ENCODE measurements around the gene ENKUR. TPM values are rescaled to one million over a fixed set of nuclear protein-coding genes. Genes with fewer than 3 reads are reported as not detected.
A peak's percentile ranks its signal among the peaks of the same experiment; 100 is the strongest.

Gene ENKUR
- 0.09 and 0.17 TPM in 2 replicates for total RNA-seq

GRCh38 chr10:25015828-25016375 is at the start of gene ENKUR:
Gene ENKUR (minus strand): TSS chr10:25016158. CDS start chr10:25015936, 222 bp downstream.
- peak; percentile 91 for DNase-seq

DNA sequence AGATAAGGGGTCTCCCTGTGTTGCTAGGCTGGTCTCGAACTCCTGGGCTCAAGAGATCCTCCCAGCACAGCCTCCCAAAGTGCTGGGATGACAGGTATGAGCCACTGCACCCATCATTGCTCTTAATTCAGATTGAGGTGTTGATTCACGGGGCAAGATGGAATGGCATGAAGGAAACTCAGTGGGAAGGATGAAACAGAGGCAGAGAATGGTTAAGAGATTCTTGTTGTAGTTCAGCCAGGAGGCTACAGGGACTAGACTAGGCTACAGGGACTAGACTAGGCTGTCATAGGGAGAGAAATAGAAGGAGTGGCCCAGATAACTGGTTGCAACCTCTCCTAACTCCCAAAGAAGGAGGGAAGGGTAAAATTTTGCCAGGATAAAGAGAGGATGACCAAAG is 48.4 kb upstream of the ENKUR start:
- no peak for DNase-seq

GRCh38 chr10:25063644-25064043 is 47.7 kb upstream of the ENKUR start:
- DNase-seq, result no peak

GRCh38 chr10:25063157-25063556 is 47.2 kb upstream of the ENKUR start:
- DNase-seq, result no peak

DNA sequence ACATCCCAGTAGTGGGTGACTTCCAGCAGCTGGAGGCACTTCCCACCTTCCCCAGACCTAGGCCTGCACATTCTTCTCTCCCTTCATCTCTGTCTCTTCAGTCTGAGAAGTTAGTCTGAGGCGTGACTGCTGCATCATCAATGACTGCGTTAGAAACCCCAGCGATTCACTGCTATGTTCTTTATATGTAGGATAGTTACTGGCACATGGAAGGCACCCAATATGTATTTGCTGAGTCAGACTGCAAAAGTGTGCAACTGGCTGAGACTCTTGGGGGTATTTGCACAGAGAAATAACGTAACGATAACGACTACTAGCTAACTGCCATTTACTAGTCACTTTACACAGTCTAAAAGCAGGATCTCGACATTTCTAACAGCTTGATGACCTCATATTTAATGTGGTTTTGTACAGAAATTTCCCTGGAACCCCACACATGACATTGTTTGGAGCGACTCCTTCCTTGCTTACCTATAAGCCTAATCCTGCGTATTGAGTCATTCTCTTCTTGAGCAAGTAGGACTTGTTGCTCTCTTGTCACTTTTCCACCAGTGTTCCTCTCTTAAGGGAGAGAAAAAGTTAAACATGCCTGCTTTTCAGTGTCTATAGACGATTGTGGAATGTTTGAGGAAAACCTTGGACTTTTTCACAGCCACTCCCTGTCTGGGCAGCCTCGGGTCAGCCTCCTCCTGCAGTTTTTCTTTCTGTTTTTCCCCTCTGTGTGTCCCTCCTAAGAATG is 45.9 kb upstream of the ENKUR start:
- no peak for DNase-seq

DNA sequence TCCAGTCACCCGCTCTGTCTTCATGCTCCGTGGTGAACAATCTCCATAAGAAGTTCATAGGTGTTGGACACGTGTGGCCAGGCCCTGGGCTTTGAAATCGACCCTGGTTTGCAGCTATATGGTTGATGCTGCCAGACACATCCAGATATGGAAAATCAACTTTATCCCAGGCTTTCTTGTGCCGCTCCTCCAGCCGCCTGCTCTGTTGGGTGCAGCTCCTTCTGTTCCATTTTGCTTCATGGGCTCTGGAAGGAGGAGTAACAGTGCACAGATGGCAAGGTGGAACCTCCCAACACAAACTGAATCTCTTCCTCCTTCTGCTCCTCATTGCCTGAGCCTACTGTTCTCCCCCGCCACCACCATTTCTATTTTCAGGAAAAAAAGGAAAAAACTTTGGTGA is 45.2 kb upstream of the ENKUR start:
- no peak for DNase-seq

GRCh38 chr10:25059990-25060389 is 44.0 kb upstream of the ENKUR start:
- DNase-seq, result peak; percentile 76

DNA sequence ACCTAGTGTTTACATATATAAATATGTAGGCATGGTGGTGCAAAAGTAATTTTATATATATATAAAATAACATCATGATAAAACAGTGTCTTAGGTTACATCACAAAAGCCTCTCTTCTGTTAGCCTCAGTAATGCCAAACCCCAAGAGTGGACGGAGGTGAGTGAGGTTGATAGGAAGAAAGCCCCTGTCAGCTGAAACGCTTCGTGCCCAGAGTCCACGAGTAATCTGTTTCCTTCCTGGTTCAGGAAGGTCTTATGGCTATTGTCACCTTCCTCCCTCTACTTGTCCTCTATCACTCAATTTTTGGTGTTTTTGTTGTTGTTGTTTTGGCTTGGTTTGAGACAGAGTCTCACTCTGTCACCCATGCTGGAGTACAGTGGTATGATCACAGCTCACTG is 41.9 kb upstream of the ENKUR start:
- DNase-seq, result no peak

DNA sequence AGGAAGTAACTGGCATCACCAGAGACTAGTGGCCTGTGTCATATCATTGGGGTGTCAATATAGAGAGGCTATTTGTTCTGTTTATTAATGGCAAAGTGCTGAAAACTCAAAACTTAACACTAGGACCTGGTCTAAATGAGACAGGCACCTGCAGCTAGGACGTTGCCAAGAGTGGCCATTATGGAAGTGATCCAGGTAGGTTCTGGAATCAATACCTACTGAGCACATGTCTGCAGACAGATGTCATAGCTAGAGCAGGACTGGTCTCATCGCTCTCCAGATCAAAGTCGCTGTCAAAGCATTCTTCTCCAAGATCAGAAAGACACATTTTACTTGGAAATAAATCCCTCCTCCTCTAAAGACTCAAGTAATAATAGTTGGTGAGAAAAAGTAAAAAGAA is 40.8 kb upstream of the ENKUR start:
- DNase-seq, result no peak

DNA sequence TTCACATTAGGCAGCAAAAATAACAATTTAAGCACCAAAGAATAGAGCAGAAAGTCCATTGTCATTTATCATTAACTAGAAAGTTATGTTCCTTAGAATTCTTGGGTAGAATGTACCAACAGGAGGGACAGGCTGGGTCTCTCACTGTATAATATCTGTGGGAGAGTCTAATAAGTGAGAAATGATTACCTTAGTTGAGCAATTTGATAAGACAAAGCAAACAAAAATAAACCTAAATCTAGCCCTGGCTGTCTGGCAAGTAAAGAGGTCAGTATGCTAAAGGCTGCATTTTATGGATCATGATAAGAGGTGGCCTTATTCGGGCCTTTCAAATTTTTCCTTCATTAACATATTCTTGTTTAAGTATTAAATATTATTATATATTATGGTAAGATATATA is 36.1 kb upstream of the ENKUR start:
- no peak for DNase-seq

DNA sequence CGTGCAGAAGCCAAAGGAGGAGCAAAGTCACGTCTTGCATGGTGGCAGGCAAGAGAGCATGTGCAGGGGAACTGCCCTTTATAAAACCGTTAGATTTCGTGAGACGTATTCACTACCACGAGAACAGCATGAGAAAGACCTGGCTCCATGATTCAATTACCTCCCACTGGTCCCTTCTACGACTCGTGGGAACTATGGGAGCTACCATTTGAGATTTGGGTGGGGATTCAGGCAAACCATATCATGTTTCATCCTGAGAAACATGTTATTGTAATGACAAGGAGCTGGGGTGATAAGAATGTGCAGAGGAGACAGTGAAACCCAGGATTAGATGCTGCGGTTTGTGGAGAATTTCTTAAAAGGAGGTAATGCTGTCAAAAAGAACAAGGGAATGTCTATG is 34.4 kb upstream of the ENKUR start:
- DNase-seq, result no peak

- DNase-seq, result no peak
These were observed 34.0 kb upstream of the ENKUR start for GRCh38 chr10:25049966-25050365.

DNA sequence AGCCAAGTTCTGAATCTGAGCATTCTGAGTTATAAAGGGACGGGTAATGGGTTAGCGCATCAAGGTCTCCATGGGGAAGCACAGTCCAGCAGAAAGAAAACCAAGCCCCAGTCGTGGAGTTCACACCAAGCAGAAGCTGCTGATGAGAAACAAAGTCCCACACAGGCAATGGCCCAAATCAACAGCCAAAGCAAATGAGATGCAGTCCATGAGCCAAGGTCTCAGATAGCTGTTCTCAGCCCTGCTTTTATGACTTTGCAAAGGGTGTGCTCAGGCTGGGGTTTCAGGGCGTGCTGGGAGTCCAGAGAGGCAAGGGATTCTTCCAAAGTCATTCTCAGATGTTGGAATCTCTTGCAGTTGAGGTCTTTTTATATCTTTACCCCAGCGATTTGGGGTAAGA is 32.5 kb upstream of the ENKUR start:
- no peak for DNase-seq

GRCh38 chr10:25047591-25048301 is 31.8 kb upstream of the ENKUR start:
- no peak for DNase-seq

- DNase-seq, result no peak
These were observed 31.1 kb upstream of the ENKUR start for GRCh38 chr10:25047088-25047487.

DNA sequence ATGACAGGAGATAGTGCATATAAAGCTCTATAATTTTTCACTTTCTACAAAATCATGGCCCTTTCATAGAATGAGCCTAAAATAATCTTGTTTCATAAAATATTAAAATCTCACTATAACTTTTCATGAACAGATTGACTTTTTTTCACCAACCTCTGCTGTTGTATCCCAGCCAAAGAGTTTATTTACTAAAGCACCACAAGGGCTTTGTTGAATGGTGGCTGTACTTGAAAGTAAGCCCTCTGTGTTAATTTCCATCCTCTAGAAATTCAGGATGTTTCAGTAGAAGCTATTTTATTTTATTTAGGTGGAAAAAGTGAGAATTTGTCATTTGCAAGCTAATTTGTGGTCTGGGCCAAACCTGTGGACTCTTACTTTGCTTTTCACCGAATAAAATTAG is 30.7 kb upstream of the ENKUR start:
- no peak for DNase-seq

- DNase-seq, result no peak
These were observed 23.6 kb upstream of the ENKUR start for GRCh38 chr10:25039531-25039930.

DNA sequence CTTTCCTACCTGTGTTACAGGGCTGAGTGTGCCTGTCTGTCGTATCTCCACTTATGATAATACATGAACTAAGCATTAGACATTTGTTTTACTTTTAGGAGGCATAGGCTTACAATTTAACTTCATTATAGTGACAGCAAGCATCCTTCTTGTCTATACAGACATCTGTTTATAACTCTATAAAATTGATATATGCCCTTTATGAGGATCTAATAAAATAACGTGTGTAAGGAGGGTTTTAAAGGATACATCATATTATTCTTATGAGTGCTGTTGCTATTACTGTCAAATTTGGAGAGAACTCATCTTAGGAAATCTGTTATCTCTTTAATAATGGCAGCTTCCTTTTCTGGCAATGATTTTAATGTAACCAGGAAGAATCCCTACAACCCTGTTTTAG is 22.4 kb upstream of the ENKUR start:
- DNase-seq, result no peak

DNA sequence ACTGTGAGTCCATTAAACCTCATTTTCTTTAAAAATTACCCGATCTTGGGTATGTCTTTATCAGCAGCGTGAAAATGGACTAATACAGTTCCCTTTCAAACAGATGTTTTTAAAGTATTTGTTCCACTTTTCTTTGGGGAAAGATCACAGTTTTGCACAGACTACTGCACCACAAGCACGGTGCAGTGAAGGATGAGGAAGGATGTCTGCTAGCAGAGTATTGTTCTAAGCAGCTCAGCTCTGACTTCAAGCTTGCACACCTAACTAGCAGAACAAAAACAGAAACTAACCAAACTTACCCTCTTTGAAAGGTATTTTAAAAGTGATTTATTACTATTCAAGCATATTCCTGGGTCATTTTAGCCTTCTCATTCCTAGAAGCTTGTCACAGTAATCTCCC is 20.4 kb upstream of the ENKUR start:
- no peak for DNase-seq

DNA sequence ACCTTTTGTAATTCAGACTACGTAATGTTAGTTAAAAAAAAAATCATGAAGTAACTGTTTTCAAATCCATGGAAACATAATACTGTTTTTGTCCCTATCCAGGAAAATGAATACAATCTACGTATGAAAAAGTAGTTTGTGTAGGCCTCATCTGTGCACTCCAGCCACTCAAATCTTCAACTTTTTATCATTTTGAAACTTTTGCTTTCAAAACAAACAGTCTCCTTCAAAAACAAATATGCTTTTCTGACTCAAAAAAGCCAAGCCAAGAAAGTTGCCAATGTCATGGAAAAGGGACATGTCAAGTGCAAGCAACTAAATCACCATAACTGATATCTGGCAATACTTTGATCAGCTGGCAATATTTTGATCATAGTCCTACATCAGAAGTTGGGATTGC is 13.6 kb upstream of the ENKUR start:
- DNase-seq, result no peak

DNA sequence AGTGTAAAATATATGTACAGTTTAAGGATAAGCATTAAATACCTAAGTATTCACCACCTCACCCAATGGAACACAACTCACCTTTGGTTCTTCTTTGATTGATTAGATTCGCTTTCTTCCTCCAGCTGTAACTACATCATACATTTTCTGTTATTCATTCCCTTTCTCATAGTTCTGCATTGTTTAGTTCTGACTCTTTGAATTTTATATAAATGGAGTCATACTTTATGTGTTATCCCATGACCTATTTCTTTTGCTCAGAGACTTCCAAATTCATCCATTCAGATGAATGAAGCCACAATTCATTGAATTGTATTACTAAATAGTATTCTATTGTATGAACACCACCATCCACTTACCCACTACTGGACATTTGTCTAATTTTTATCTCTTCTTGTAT is 12.8 kb upstream of the ENKUR start:
- DNase-seq, result no peak

GRCh38 chr10:25026463-25026862 is 10.5 kb upstream of the ENKUR start:
- peak; percentile 53 for DNase-seq

- DNase-seq, result peak; percentile 40
These were observed 8.6 kb upstream of the ENKUR start for GRCh38 chr10:25024528-25024927.

- DNase-seq, result peak; percentile 91
These were observed 7.3 kb upstream of the ENKUR start for GRCh38 chr10:25023278-25023677.
